Measurements from ENCODE around the gene ENKD1.
"Not testable (repeated sequence)": the region's sequence is repeated elsewhere in the genome, so short reads cannot be mapped to it uniquely, and the experiment has no call there.

ENKD1 gene

GRCh38 chr16:67699265-67699664 is 32.7 kb upstream of the ENKD1 start:
- DNase-seq (ENCODE audit: low read depth): no peak
- no peak for TF ChIP-seq CTCF (IDR thresholded peaks at IDR 0.05; ENCODE audit: insufficient read depth, low read depth, low read length, missing control alignments)
- H3K4me3 ChIP-seq (ENCODE audit: low read length): no peak overlapping the region

- no peak for TF ChIP-seq CTCF (IDR thresholded peaks at IDR 0.05; ENCODE audit: insufficient read depth, low read depth, low read length, missing control alignments)
- DNase-seq (ENCODE audit: low read depth): peak; percentile 54
- H3K4me3 ChIP-seq (ENCODE audit: low read length): no peak overlapping the region
Measured at GRCh38 chr16:67697422-67698185, 31.1 kb upstream of the ENKD1 start.

GRCh38 chr16:67694611-67695010 is 28.1 kb upstream of the ENKD1 start:
- no peak for TF ChIP-seq CTCF (IDR thresholded peaks at IDR 0.05; ENCODE audit: insufficient read depth, low read depth, low read length, missing control alignments)
- no peak for DNase-seq (ENCODE audit: low read depth)
- no peak overlapping the region for H3K4me3 ChIP-seq (ENCODE audit: low read length)

- H3K4me3 ChIP-seq (ENCODE audit: low read length); DNase-seq (ENCODE audit: low read depth): not testable (repeated sequence)
Measured at GRCh38 chr16:67693517-67694285, 27.2 kb upstream of the ENKD1 start.

- DNase-seq (ENCODE audit: low read depth): no peak
Measured at GRCh38 chr16:67685388-67686112, 19.0 kb upstream of the ENKD1 start.

GRCh38 chr16:67683767-67684166 is 17.2 kb upstream of the ENKD1 start:
- no peak for TF ChIP-seq CTCF (IDR thresholded peaks at IDR 0.05; ENCODE audit: insufficient read depth, low read depth, low read length, missing control alignments)
- H3K4me3 ChIP-seq (ENCODE audit: low read length): no peak overlapping the region
- no peak for DNase-seq (ENCODE audit: low read depth)

More at GRCh38 chr16:67685388-67686112, 19.0 kb upstream of the ENKD1 start:
- H3K4me3 ChIP-seq (ENCODE audit: low read length): no peak overlapping the region
- no peak for TF ChIP-seq CTCF (IDR thresholded peaks at IDR 0.05; ENCODE audit: insufficient read depth, low read depth, low read length, missing control alignments)

Measured in epithelial cell of esophagus (primary cell).